C4-2B (cell line): Measurements from ENCODE around the gene SNX3.

Experiments used
- ZFX ChIP-seq: fragments of 450-650 bp; IDR thresholded peaks from 2 replicates; pipeline ENCODE4 v1.6.1; 2017
- TF ChIP-seq, protein P1 (sequence below): fragments of 450-650 bp; conservative IDR thresholded peaks from 2 replicates; pipeline ENCODE4 v1.5.1; 2017; ENCODE audit warnings: mild to moderate bottlenecking

DNA sequence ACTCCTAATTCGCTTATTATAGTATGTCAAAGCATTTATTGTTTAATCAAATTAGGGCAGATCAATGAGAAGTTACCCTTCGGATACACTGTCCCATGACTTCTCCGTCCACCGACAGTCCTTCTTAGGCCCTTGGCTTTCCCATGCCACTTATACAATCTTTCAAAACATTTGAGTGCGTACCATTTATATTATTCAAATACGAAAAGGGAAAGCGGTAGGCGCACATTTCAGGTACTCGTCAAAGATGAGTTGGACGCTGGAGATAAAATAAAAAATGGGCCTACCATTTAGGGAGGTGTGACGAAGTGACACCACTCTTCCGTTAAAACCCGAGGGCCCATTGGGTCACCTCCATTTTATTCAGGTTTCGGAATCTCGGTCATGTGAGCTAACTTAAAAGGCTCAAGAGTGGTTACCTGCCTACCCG, 33.5 kb upstream of the SNX3 start:
- TF ChIP-seq, protein P1, sequence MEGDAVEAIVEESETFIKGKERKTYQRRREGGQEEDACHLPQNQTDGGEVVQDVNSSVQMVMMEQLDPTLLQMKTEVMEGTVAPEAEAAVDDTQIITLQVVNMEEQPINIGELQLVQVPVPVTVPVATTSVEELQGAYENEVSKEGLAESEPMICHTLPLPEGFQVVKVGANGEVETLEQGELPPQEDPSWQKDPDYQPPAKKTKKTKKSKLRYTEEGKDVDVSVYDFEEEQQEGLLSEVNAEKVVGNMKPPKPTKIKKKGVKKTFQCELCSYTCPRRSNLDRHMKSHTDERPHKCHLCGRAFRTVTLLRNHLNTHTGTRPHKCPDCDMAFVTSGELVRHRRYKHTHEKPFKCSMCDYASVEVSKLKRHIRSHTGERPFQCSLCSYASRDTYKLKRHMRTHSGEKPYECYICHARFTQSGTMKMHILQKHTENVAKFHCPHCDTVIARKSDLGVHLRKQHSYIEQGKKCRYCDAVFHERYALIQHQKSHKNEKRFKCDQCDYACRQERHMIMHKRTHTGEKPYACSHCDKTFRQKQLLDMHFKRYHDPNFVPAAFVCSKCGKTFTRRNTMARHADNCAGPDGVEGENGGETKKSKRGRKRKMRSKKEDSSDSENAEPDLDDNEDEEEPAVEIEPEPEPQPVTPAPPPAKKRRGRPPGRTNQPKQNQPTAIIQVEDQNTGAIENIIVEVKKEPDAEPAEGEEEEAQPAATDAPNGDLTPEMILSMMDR, result no peak
- no peak for TF ChIP-seq ZFX
